ENCODE results near the gene C10orf88. TPM values are rescaled to one million over a fixed set of nuclear protein-coding genes. Genes with fewer than 3 reads are reported as not detected.
A peak's percentile ranks its signal among the peaks of the same experiment; 100 is the strongest.

C10orf88 gene
- total RNA-seq, 1 donor from 2014 or later = 13.5 TPM

DNA sequence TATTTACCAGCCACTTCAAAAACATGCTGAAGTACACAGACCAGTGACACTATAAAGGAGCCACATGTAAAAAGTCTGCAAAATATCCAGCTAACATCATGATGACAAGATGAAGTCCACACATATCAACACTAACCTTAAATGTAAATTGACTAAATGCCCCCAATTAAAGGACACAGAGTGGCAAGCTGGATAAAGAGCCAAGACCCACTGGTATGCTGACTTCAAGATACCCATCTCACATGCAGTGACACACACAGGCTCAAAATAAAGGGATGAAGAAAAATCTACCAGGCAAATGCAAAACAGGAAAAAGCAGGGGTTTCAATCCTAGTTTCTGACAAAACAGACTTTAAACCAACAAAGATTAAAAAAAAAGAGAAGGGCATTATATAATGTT lies 12.9 kb upstream of the C10orf88 start:
- no peaks in the 10 kb centered on the region for H3K4me1 Mint-ChIP-seq (ENCODE audit: low read depth)
- no peak overlapping the region for H3K27ac Mint-ChIP-seq
- no peak overlapping the region for H3K4me3 Mint-ChIP-seq (ENCODE audit: low read depth)
- peaks cover 31% of the 10 kb centered on the region for H3K9me3 Mint-ChIP-seq (ENCODE audit: low read depth)
- TF ChIP-seq, protein P1, sequence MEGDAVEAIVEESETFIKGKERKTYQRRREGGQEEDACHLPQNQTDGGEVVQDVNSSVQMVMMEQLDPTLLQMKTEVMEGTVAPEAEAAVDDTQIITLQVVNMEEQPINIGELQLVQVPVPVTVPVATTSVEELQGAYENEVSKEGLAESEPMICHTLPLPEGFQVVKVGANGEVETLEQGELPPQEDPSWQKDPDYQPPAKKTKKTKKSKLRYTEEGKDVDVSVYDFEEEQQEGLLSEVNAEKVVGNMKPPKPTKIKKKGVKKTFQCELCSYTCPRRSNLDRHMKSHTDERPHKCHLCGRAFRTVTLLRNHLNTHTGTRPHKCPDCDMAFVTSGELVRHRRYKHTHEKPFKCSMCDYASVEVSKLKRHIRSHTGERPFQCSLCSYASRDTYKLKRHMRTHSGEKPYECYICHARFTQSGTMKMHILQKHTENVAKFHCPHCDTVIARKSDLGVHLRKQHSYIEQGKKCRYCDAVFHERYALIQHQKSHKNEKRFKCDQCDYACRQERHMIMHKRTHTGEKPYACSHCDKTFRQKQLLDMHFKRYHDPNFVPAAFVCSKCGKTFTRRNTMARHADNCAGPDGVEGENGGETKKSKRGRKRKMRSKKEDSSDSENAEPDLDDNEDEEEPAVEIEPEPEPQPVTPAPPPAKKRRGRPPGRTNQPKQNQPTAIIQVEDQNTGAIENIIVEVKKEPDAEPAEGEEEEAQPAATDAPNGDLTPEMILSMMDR (IDR thresholded peaks at IDR 0.05; ENCODE audit: unreplicated experiment) = no peak
- no peaks in the 10 kb centered on the region for H3K27me3 Mint-ChIP-seq
- no peak for DNase-seq (ENCODE audit: low spot score, unreplicated experiment)
- H3K36me3 Mint-ChIP-seq (ENCODE audit: insufficient read depth) = peaks cover 3% of the 10 kb centered on the region

DNA sequence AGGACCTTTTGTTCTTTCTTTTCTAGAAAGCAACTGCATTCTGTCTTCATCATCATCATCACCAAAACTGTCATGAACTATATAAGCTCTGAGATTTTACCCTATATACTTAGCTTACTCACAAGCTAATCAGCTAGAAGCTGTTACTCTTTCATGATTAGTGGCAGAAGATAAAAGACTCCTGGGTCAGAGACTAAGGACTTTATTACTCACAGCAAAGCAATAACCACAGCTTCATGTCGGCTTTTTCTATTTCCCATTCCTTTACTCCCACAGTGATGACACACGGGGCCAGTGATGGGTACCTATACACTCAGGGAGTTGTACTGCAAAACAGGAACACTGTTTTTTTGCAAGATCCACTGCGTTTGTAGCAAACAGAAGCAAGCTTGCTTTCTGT lies 8.4 kb upstream of the C10orf88 start:
- H3K36me3 Mint-ChIP-seq (ENCODE audit: insufficient read depth) = peaks cover 2% of the 10 kb centered on the region
- no peak overlapping the region for H3K27ac Mint-ChIP-seq
- H3K9me3 Mint-ChIP-seq (ENCODE audit: low read depth) = peaks cover 18% of the 10 kb centered on the region
- H3K4me3 Mint-ChIP-seq (ENCODE audit: low read depth) = no peak overlapping the region
- no peaks in the 10 kb centered on the region for H3K27me3 Mint-ChIP-seq
- no peak for DNase-seq (ENCODE audit: low spot score, unreplicated experiment)
- TF ChIP-seq, protein P1 (IDR thresholded peaks at IDR 0.05; ENCODE audit: unreplicated experiment) = no peak
- no peaks in the 10 kb centered on the region for H3K4me1 Mint-ChIP-seq (ENCODE audit: low read depth)

DNA sequence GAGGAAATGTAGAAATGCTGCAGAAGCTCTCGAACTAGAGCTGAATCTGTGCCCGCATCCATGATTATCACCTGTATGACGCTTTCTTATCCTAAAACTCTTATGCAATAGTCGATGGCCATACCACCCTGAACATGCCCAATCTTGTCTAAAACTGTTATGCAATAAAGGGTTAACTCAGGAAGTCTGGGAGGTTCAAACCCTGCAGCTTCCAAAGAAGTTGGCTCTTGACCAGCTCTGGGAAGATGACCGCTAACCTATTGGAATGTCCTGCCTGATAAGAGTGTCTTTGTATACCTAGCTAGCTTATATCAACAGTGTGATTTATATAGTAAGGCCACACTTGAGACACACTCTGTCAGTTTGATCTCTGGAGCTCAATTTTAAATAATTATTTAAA lies 3.4 kb upstream of the C10orf88 start:
- H3K4me1 Mint-ChIP-seq (ENCODE audit: low read depth) = peaks cover 13% of the 10 kb centered on the region
- no peaks in the 10 kb centered on the region for H3K36me3 Mint-ChIP-seq (ENCODE audit: insufficient read depth)
- no peaks in the 10 kb centered on the region for H3K27me3 Mint-ChIP-seq
- H3K27ac Mint-ChIP-seq = no peak overlapping the region
- peaks cover 3% of the 10 kb centered on the region for H3K9me3 Mint-ChIP-seq (ENCODE audit: low read depth)
- TF ChIP-seq, protein P1 (IDR thresholded peaks at IDR 0.05; ENCODE audit: unreplicated experiment) = no peak
- no peak overlapping the region for H3K4me3 Mint-ChIP-seq (ENCODE audit: low read depth)
- DNase-seq (ENCODE audit: low spot score, unreplicated experiment) = no peak

DNA sequence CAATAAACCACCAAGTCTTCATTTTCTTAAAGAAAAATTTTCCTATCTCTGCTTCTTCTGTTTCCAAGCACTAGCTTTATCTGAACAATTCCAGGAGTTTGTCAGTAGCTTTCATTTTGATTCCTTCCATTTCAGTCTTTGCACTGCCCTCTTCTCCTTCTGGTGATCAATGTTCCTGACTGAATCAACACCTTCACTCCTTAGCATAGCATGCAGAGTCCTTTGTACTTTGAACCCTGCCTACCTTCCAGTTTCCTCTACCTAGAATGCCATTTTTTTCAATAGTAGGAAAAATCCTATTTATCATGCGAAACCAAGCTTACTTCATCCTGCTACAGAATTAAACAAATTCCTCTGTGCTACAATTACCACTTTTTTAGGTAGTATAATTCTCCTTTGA lies 1.9 kb upstream of the C10orf88 start:
- Mint-ChIP-seq H3K27me3 (no peaks in the 10 kb centered on the region), H3K4me1 (ENCODE audit: low read depth) (peaks cover 15% of the 10 kb centered on the region), H3K27ac (no peak overlapping the region), H3K4me3 (ENCODE audit: low read depth) (peak overlapping the region; percentile 15), H3K36me3 (ENCODE audit: insufficient read depth) (no peaks in the 10 kb centered on the region), H3K9me3 (ENCODE audit: low read depth) (peaks cover 3% of the 10 kb centered on the region)
- TF ChIP-seq, protein P1 (IDR thresholded peaks at IDR 0.05; ENCODE audit: unreplicated experiment) = no peak
- DNase-seq (ENCODE audit: low spot score, unreplicated experiment) = no peak

DNA sequence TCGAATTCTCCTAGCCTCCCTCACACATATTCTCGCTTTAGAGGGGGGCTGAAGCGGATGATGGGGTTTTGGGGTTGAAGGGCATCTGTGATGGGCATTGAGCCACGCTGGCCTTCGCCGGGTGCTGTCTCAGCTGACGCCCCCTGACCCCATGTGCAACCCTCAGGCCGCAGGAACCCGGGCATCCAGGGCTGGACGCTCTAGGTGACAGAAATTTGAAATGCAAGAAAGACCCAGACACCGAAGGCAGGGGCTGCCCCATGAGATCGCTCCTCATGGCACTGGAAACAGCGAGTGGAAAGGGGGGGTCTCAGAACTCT lies 664 bp upstream of the C10orf88 start:
- H3K4me3 Mint-ChIP-seq (ENCODE audit: low read depth) = peak overlapping the region; percentile 31
- DNase-seq (ENCODE audit: low spot score, unreplicated experiment) = no peak
- no peak overlapping the region for H3K27ac Mint-ChIP-seq
- H3K9me3 Mint-ChIP-seq (ENCODE audit: low read depth) = peaks cover 3% of the 10 kb centered on the region
- H3K27me3 Mint-ChIP-seq = no peaks in the 10 kb centered on the region
- TF ChIP-seq, protein P1 (IDR thresholded peaks at IDR 0.05; ENCODE audit: unreplicated experiment) = no peak
- peaks cover 2% of the 10 kb centered on the region for H3K36me3 Mint-ChIP-seq (ENCODE audit: insufficient read depth)
- H3K4me1 Mint-ChIP-seq (ENCODE audit: low read depth) = peaks cover 15% of the 10 kb centered on the region
